Measurements from ENCODE around the gene PAQR4. TPM values are rescaled to one million over a fixed set of nuclear protein-coding genes. Genes with fewer than 3 reads are reported as not detected.

Gene PAQR4
- total and polyA plus RNA-seq, 2 of the 13 experiments (the other 11 are each of a cell fraction or from before 2014, with no cell fraction given): 15.9 to 24.8 TPM

DNA sequence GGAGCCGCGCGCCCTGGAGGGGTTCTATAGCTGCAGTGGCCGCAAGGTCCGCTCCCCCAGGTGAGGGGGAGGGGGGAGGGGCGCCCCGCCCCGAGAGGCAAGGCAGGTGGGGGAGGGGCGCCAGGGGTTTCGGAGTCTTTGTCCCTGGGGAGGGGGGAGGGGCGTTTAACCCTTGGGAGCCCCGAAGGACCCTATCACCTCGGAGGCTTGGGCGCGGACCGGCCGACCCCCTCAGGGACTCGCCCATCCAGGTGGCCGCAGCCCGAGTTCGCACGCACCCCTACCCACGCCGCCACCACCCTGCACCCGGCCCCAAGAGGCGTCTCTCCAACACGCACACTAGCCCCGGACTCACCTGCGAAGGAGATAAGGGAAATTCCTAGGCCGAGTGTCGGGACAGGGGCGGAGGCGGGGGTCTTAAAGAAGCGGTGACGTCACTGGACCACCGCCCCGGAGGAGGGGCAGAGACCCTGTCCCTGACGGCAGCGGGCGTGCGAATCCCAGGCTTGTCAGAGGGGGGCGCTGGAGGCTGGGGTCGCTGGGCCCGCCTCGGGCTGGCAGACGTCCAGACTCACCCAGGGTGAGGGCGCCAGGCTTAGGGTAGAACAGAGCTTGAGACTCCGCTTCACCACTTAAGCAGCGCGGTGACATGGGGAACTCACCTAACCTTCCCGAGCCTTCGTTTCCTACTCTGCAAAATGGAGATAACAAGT, 48.8 kb downstream of the PAQR4 start, which contains the start of gene CLDN6 (continued):
- TF ChIP-seq, protein P1, sequence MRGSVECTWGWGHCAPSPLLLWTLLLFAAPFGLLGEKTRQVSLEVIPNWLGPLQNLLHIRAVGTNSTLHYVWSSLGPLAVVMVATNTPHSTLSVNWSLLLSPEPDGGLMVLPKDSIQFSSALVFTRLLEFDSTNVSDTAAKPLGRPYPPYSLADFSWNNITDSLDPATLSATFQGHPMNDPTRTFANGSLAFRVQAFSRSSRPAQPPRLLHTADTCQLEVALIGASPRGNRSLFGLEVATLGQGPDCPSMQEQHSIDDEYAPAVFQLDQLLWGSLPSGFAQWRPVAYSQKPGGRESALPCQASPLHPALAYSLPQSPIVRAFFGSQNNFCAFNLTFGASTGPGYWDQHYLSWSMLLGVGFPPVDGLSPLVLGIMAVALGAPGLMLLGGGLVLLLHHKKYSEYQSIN (CRISPR knock-in tag; IDR thresholded peaks at IDR 0.05; ENCODE audit: borderline replicate concordance): no peak
- no peak for TF ChIP-seq NCOA2 (CRISPR knock-in tag; IDR thresholded peaks at IDR 0.05)
- 0 out of 2 replicates have a peak, but pooled peaks have one; percentile 13 for TF ChIP-seq POGZ (CRISPR knock-in tag; IDR thresholded peaks at IDR 0.05)
- no peak for TF ChIP-seq PRDM10 (CRISPR knock-in tag; IDR thresholded peaks at IDR 0.05; ENCODE audit: low read depth)
- TF ChIP-seq ZNF564 (CRISPR knock-in tag; IDR thresholded peaks at IDR 0.05): no peak
- no peak for TF ChIP-seq REPIN1 (CRISPR knock-in tag; IDR thresholded peaks at IDR 0.05; ENCODE audit: borderline replicate concordance, low read depth)
- no peak for TF ChIP-seq PHB2 (IDR thresholded peaks at IDR 0.05; ENCODE audit: partially characterized antibody)
- 0 out of 2 replicates have a peak, but pooled peaks have one; percentile 37 for TF ChIP-seq CSRNP1 (CRISPR knock-in tag; IDR thresholded peaks at IDR 0.05)
- TF ChIP-seq SAP130 (CRISPR knock-in tag; IDR thresholded peaks at IDR 0.05; ENCODE audit: low read depth): peak; percentile 42
- TF ChIP-seq ZNF737 (CRISPR knock-in tag; IDR thresholded peaks at IDR 0.05; ENCODE audit: borderline replicate concordance): no peak
- TF ChIP-seq ZFP90 (CRISPR knock-in tag; IDR thresholded peaks at IDR 0.05; ENCODE audit: borderline replicate concordance): no peak
- TF ChIP-seq, protein P2, sequence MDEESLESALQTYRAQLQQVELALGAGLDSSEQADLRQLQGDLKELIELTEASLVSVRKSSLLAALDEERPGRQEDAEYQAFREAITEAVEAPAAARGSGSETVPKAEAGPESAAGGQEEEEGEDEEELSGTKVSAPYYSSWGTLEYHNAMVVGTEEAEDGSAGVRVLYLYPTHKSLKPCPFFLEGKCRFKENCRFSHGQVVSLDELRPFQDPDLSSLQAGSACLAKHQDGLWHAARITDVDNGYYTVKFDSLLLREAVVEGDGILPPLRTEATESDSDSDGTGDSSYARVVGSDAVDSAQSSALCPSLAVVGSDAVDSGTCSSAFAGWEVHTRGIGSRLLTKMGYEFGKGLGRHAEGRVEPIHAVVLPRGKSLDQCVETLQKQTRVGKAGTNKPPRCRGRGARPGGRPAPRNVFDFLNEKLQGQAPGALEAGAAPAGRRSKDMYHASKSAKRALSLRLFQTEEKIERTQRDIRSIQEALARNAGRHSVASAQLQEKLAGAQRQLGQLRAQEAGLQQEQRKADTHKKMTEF (CRISPR knock-in tag; IDR thresholded peaks at IDR 0.05): no peak
- TF ChIP-seq TIGD3 (CRISPR knock-in tag; IDR thresholded peaks at IDR 0.05; ENCODE audit: borderline replicate concordance): no peak
- TF ChIP-seq, protein P3, sequence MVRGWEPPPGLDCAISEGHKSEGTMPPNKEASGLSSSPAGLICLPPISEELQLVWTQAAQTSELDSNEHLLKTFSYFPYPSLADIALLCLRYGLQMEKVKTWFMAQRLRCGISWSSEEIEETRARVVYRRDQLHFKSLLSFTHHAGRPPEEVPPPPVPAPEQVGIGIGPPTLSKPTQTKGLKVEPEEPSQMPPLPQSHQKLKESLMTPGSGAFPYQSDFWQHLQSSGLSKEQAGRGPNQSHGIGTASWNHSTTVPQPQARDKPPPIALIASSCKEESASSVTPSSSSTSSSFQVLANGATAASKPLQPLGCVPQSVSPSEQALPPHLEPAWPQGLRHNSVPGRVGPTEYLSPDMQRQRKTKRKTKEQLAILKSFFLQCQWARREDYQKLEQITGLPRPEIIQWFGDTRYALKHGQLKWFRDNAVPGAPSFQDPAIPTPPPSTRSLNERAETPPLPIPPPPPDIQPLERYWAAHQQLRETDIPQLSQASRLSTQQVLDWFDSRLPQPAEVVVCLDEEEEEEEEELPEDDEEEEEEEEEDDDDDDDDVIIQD (CRISPR knock-in tag; IDR thresholded peaks at IDR 0.05; ENCODE audit: low read depth): no peak
- no peak for TF ChIP-seq PRPF4 (IDR thresholded peaks at IDR 0.05; ENCODE audit: low read depth, low read length, poor library complexity, severe bottlenecking)
- TF ChIP-seq STAT5B (CRISPR knock-in tag; IDR thresholded peaks at IDR 0.05): no peak
- no peak for TF ChIP-seq MEIS2 (CRISPR knock-in tag; IDR thresholded peaks at IDR 0.05)
- TF ChIP-seq ZFYVE20 (CRISPR knock-in tag; IDR thresholded peaks at IDR 0.05; ENCODE audit: borderline replicate concordance, low read depth): no peak
